Smooth muscle cell (in vitro differentiated cells): Measurements from ENCODE around the gene EPYC. TPM values are rescaled to one million over a fixed set of nuclear protein-coding genes. Genes with fewer than 3 reads are reported as not detected.

Experiments
- DNase-seq: peaks from one replicate; lab custom pipeline; 2025; ENCODE audit not compliant: unreplicated experiment; lab: John Stamatoyannopoulos, UW
- H2AFZ ChIP-seq: fragments of 200-600 bp; sonication (generic); 2 replicates; pipeline ENCODE4 v1.6.0; 2016; ENCODE audit warnings: antibody characterized with exemption, low read depth, mild to moderate bottlenecking
- H3F3A ChIP-seq: fragments of 200-600 bp; sonication (generic); 2 replicates; pipeline ENCODE4 v1.6.0; 2017; ENCODE audit warnings: antibody characterized with exemption, low read depth
- H3K27ac ChIP-seq: fragments of 200-600 bp; sonication (generic); 2 replicates; pipeline ENCODE4 v1.5.1; 2016; ENCODE audit warnings: low read depth, mild to moderate bottlenecking
- H3K27me3 ChIP-seq: fragments of 200-600 bp; sonication (generic); 2 replicates; pipeline ENCODE4 v1.6.1; 2016; ENCODE audit warnings: low read depth, mild to moderate bottlenecking
- H3K36me3 ChIP-seq: fragments of 200-600 bp; sonication (generic); 2 replicates; pipeline ENCODE4 v1.5.1; 2016; ENCODE audit warnings: low read depth
- H3K4me1 ChIP-seq: fragments of 200-600 bp; sonication (generic); 2 replicates; pipeline ENCODE4 v1.5.1; 2016; ENCODE audit warnings: low read depth
- H3K4me2 ChIP-seq: fragments of 200-600 bp; sonication (generic); 2 replicates; pipeline ENCODE4 v1.6.0; 2016; ENCODE audit warnings: mild to moderate bottlenecking
- H3K4me3 ChIP-seq: fragments of 200-600 bp; sonication (generic); 2 replicates; pipeline ENCODE4 v1.5.1; 2016; ENCODE audit warnings: mild to moderate bottlenecking
- H3K79me2 ChIP-seq: fragments of 200-600 bp; sonication (generic); 2 replicates; pipeline ENCODE4 v1.6.0; 2016; ENCODE audit warnings: low read depth, mild to moderate bottlenecking
- H3K9ac ChIP-seq: fragments of 200-600 bp; sonication (generic); 2 replicates; pipeline ENCODE4 v1.6.0; 2016; ENCODE audit warnings: low read depth
- H3K9me3 ChIP-seq: fragments of 200-600 bp; sonication (generic); replicated peaks from 2 replicates; pipeline ENCODE4 v1.5.1; 2016; ENCODE audit warnings: low read depth
- H4K20me1 ChIP-seq: fragments of 200-600 bp; sonication (generic); 2 replicates; pipeline ENCODE4 v1.6.0; 2016; ENCODE audit warnings: low read depth
- WGBS: methylation state at CpG from one replicate; pipeline ENCODE4 v1.1.7; 2016; ENCODE audit warnings: low lambda C conversion rate; 5-methylcytosine and 5-hydroxymethylcytosine counted together
- polyA plus RNA-seq: library from polyadenylated mRNA; unstranded; fragments of >200 nt; fragmentation: Nextera tagmentation; extraction: Ambion mirVana; gene quantifications from 2 replicates; pipeline ENCODE4 v1.2.1, GENCODE V29; 2016
- total RNA-seq: library from RNA; depleted of rRNA; stranded (reverse); fragments of >200 nt; gene quantifications from 2 replicates; pipeline ENCODE4 v1.2.3, GENCODE V29; 2014
- TF ChIP-seq, protein P1 (sequence below): fragments of 200-600 bp; sonication (generic); IDR thresholded peaks from 2 replicates; pipeline ENCODE4 v1.5.1; 2017; ENCODE audit warnings: borderline replicate concordance, mild to moderate bottlenecking, antibody characterized with exemption; ENCODE audit not compliant: insufficient read depth, poor library complexity, severe bottlenecking

The EPYC gene
- total and polyA plus RNA-seq, 2 experiments from 2014 or later, result 0.13 to 1.1 TPM

DNA sequence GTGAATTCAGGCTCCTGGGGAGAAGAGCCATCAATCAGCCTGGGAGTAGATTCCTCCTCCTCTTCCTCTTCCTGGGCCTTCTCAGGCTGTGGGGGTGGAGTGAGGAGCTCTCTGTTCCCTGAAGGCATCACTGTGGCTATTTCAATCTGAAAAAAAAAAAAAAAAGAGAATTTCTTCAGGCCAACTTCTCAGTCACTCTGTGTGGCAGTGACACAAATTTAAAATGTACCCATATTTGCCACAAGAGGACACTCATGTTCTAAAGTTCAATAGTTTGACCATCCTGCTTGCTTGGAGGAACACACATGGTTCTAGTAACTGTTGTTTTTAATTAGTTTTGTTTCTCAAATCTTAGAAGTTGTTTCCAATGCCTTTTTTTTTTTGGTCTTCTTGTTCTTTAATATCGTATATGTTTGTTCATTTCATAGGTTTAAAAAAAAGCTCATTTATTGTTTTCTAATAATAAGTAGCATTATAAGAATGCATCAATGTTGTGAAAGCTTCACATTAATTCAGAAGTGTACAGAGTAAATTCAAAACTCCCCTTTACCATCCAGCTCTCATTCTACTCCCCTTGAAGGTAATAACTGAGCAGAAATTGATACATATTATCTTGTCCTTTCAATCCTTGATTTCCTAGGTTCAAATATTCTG, 26.5 kb downstream of the EPYC start:
- Histone ChIP-seq H3K9ac (no peak overlapping the region), H3K4me3 (no peak overlapping the region), H3K4me2 (peak overlapping the region; percentile 76), H3K79me2 (peaks cover 4% of the 10 kb centered on the region), H3K27ac (peak overlapping the region; percentile 76), H3K27me3 (no peaks in the 10 kb centered on the region), H3F3A (peaks cover 8% of the 10 kb centered on the region), H3K9me3 (no peaks in the 10 kb centered on the region), H3K36me3 (no peaks in the 10 kb centered on the region), H2AFZ (peak overlapping the region; percentile 2), H4K20me1 (no peaks in the 10 kb centered on the region), H3K4me1 (peaks cover 15% of the 10 kb centered on the region)
- TF ChIP-seq, protein P1, sequence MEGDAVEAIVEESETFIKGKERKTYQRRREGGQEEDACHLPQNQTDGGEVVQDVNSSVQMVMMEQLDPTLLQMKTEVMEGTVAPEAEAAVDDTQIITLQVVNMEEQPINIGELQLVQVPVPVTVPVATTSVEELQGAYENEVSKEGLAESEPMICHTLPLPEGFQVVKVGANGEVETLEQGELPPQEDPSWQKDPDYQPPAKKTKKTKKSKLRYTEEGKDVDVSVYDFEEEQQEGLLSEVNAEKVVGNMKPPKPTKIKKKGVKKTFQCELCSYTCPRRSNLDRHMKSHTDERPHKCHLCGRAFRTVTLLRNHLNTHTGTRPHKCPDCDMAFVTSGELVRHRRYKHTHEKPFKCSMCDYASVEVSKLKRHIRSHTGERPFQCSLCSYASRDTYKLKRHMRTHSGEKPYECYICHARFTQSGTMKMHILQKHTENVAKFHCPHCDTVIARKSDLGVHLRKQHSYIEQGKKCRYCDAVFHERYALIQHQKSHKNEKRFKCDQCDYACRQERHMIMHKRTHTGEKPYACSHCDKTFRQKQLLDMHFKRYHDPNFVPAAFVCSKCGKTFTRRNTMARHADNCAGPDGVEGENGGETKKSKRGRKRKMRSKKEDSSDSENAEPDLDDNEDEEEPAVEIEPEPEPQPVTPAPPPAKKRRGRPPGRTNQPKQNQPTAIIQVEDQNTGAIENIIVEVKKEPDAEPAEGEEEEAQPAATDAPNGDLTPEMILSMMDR, result peak; percentile 84
- no peak for DNase-seq
- 23% methylated on average over 1 of the region's 1 CpG for WGBS

DNA sequence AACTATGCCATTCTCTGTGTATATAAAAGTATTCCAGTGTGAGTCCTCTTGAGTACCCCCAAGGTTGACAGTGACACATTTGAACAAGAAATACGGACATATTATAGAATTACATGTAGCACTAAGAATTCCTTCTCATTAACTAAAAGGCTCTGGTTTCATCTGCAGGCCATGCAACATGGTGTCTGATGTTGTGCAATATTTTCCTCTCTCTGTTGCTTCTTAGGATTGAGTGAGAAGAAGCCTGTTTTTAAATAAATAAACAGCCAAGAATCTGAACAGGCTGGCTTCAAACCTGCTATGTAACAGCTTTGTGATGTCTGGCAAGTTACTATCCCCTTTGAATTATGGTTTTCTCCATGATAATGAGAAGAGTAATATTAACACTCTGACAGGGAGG, 27.5 kb downstream of the EPYC start:
- WGBS, result 27% methylated on average over 1 of the region's 1 CpG
- TF ChIP-seq, protein P1, result no peak
- no peaks in the 10 kb centered on the region for H3K9me3 ChIP-seq
- peaks cover 4% of the 10 kb centered on the region for H3K79me2 ChIP-seq
- DNase-seq, result no peak
- peaks cover 15% of the 10 kb centered on the region for H3K4me1 ChIP-seq
- H4K20me1 ChIP-seq, result no peaks in the 10 kb centered on the region
- H3F3A ChIP-seq, result peaks cover 8% of the 10 kb centered on the region
- peak overlapping the region; percentile 30 for H3K27ac ChIP-seq
- peak overlapping the region; percentile 26 for H2AFZ ChIP-seq
- H3K27me3 ChIP-seq, result no peaks in the 10 kb centered on the region
- H3K4me2 ChIP-seq, result no peak overlapping the region
- H3K4me3 ChIP-seq, result no peak overlapping the region
- no peak overlapping the region for H3K9ac ChIP-seq
- no peaks in the 10 kb centered on the region for H3K36me3 ChIP-seq

DNA sequence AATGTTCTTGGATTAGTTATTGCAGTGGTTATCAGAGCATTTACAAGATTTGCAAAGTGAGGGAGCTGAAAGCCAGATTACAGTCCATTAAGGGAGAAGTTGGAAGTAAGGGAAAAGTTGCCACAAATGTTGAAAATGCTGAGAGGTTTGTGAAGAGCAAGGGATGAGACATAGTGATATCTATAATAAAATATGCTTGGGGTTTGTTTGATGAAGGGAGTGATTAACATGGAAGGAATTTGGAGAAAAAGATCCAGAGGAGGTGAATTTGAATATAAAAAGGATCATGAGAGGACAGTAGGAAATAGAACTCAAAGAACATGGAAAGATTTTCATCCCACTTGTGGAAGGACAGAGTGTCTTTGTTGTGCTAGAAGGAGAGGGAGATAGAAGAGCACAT, 30.5 kb downstream of the EPYC start:
- no peak overlapping the region for H3K4me3 ChIP-seq
- H3K4me2 ChIP-seq, result no peak overlapping the region
- H3K27me3 ChIP-seq, result no peaks in the 10 kb centered on the region
- H3K79me2 ChIP-seq, result peaks cover 1% of the 10 kb centered on the region
- TF ChIP-seq, protein P1, result no peak
- H2AFZ ChIP-seq, result peak overlapping the region; percentile 61
- peak overlapping the region; percentile 26 for H3K27ac ChIP-seq
- no peak for DNase-seq
- no peaks in the 10 kb centered on the region for H3K9me3 ChIP-seq
- no peaks in the 10 kb centered on the region for H3K36me3 ChIP-seq
- H4K20me1 ChIP-seq, result no peaks in the 10 kb centered on the region
- no peak overlapping the region for H3K9ac ChIP-seq
- H3F3A ChIP-seq, result peaks cover 10% of the 10 kb centered on the region
- H3K4me1 ChIP-seq, result peaks cover 8% of the 10 kb centered on the region

DNA sequence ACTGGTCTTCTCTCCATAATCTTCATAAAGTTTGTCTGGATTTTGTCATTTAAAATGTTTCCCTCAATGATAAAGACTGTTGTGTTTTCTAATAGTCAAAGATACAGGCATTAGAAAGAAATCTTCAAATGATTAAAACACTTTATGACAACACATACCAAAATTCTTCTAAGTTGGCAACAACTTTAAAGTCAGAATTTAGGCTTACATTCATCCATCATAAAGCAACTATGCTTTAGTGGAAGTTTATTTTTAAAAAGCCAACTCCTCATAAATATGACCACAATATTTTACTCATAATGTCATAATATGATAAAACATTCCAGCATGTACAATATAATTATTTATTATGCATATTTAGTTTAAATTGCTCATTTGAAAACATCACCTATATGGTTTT, 32.5 kb downstream of the EPYC start:
- Histone ChIP-seq H4K20me1 (no peaks in the 10 kb centered on the region), H3K4me1 (no peaks in the 10 kb centered on the region), H3K36me3 (no peaks in the 10 kb centered on the region), H3K27ac (no peak overlapping the region), H2AFZ (no peak overlapping the region), H3K79me2 (no peaks in the 10 kb centered on the region), H3K9ac (no peak overlapping the region), H3K4me2 (no peak overlapping the region), H3K4me3 (no peak overlapping the region), H3K9me3 (no peaks in the 10 kb centered on the region), H3K27me3 (no peaks in the 10 kb centered on the region), H3F3A (peaks cover 7% of the 10 kb centered on the region)
- TF ChIP-seq, protein P1, result no peak
- no peak for DNase-seq
